Measurements from ENCODE around the gene PPM1J.

DNA sequence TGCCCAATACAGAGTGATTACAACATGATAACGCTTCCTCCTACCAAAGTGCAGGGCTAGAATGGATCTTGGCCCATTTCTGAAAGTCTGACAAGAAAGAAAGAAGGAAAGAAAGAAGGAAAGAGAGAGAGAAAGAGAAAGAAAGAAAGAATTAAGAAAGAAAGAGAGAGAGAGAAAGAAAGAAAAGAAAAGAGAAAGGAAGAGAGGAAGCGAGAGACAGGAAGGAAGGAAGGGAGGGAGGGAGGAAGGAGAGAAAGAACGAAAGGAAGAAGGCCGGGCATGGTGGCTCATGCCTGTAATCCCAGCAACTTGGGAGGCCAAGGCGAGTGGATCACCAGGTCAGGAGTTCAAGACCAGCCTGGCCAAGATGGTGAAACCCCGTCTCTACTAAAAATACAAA lies 44.1 kb upstream of the PPM1J start:
- TF ChIP-seq, protein P1, sequence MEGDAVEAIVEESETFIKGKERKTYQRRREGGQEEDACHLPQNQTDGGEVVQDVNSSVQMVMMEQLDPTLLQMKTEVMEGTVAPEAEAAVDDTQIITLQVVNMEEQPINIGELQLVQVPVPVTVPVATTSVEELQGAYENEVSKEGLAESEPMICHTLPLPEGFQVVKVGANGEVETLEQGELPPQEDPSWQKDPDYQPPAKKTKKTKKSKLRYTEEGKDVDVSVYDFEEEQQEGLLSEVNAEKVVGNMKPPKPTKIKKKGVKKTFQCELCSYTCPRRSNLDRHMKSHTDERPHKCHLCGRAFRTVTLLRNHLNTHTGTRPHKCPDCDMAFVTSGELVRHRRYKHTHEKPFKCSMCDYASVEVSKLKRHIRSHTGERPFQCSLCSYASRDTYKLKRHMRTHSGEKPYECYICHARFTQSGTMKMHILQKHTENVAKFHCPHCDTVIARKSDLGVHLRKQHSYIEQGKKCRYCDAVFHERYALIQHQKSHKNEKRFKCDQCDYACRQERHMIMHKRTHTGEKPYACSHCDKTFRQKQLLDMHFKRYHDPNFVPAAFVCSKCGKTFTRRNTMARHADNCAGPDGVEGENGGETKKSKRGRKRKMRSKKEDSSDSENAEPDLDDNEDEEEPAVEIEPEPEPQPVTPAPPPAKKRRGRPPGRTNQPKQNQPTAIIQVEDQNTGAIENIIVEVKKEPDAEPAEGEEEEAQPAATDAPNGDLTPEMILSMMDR (IDR thresholded peaks at IDR 0.05; ENCODE audit: poor library complexity) = no peak
- TF ChIP-seq EZH2 (IDR thresholded peaks at IDR 0.05; ENCODE audit: borderline replicate concordance) (no peak), EZH2phosphoT487 (IDR thresholded peaks at IDR 0.05; ENCODE audit: low read depth, severe bottlenecking, unreplicated experiment) (no peak)

Data from hepatocyte (in vitro differentiated cells).